IMR-90 (cell line): ENCODE measurements around the gene SERPINA10.

ENCODE experiments used
- BHLHE40 ChIP-seq: fragments of 150-350 bp; IDR thresholded peaks from 2 replicates; pipeline ENCODE4 v1.6.1; 2016; ENCODE audit warnings: mild to moderate bottlenecking, low read depth, low read length
- CHD1 ChIP-seq: IDR thresholded peaks from 2 replicates; pipeline ENCODE4 v1.6.1; 2012; ENCODE audit warnings: low read depth, low read length, improper control_type of control experiment
- FOS ChIP-seq: fragments of 150-350 bp; IDR thresholded peaks from 2 replicates; pipeline ENCODE4 v1.6.1; 2016; ENCODE audit warnings: low read depth, low read length
- MAFK ChIP-seq: IDR thresholded peaks from 2 replicates; pipeline ENCODE4 v1.6.1; 2012; ENCODE audit warnings: low read depth, low read length, improper control_type of control experiment
- MXI1 ChIP-seq: IDR thresholded peaks from 2 replicates; pipeline ENCODE4 v1.6.1; 2012; ENCODE audit warnings: low read depth, mild to moderate bottlenecking, low read length, moderate library complexity, borderline replicate concordance
- POLR2A ChIP-seq: IDR thresholded peaks from 2 replicates; pipeline ENCODE4 v1.6.1; 2012; ENCODE audit warnings: mild to moderate bottlenecking, low read depth, low read length
- RAD21 ChIP-seq: IDR thresholded peaks from 2 replicates; pipeline ENCODE4 v1.6.1; 2012; ENCODE audit warnings: low read length, improper control_type of control experiment
- RFX5 ChIP-seq: IDR thresholded peaks from 2 replicates; pipeline ENCODE4 v1.8.0; 2012; ENCODE audit warnings: low read depth, mild to moderate bottlenecking, low read length, moderate library complexity
- SMC3 ChIP-seq: fragments of 150-350 bp; IDR thresholded peaks from 2 replicates; pipeline ENCODE4 v1.6.1; 2016; ENCODE audit warnings: low read depth, mild to moderate bottlenecking, antibody characterized with exemption, low read length, moderate library complexity
- TF ChIP-seq, protein P1 (sequence below): conservative IDR thresholded peaks from 2 replicates; pipeline ENCODE4 v1.5.1; 2012; ENCODE audit warnings: mild to moderate bottlenecking, low read depth, low read length, improper control_type of control experiment

- TF ChIP-seq, protein P1, sequence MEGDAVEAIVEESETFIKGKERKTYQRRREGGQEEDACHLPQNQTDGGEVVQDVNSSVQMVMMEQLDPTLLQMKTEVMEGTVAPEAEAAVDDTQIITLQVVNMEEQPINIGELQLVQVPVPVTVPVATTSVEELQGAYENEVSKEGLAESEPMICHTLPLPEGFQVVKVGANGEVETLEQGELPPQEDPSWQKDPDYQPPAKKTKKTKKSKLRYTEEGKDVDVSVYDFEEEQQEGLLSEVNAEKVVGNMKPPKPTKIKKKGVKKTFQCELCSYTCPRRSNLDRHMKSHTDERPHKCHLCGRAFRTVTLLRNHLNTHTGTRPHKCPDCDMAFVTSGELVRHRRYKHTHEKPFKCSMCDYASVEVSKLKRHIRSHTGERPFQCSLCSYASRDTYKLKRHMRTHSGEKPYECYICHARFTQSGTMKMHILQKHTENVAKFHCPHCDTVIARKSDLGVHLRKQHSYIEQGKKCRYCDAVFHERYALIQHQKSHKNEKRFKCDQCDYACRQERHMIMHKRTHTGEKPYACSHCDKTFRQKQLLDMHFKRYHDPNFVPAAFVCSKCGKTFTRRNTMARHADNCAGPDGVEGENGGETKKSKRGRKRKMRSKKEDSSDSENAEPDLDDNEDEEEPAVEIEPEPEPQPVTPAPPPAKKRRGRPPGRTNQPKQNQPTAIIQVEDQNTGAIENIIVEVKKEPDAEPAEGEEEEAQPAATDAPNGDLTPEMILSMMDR, result no peak
- TF ChIP-seq POLR2A (no peak), MXI1 (no peak), RFX5 (no peak), MAFK (no peak), CHD1 (no peak), BHLHE40 (no peak), FOS (no peak), RAD21 (no peak), SMC3 (no peak)
These were observed 27.2 kb upstream of the SERPINA10 start for GRCh38 chr14:94320243-94320642.
